CD4-positive, alpha-beta T cell treated with Interleukin-6 at 100 ng/mL for 8 hours (primary cell): ENCODE measurements around the gene COL5A1.

Source experiments
- DNase-seq: peaks from one replicate; pipeline ENCODE4 v3.0.0-alpha.2; 2020; ENCODE audit warnings: mixed read lengths, low spot score

The COL5A1 gene

DNA sequence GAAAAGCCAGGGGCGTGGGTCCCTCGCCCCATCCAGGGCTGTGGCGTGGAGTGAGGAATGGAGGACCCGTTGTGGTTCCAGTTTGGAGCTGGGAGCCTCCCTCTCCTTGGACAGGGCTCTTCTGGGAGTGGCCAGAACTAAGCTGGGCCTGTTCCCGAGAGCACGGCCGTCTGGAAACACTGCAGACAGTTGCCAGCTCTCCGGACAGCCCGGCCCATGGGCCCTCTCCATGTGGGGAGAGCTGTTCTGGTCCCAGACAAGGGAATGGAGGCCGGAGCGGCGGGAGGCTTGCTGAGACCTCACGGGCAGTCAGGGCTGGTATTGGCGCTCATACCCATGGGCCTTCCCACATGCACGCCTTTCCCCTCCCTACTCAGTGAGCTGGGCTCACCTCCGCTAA lies 193.8 kb downstream of the COL5A1 start:
- DNase-seq = no peak

DNA sequence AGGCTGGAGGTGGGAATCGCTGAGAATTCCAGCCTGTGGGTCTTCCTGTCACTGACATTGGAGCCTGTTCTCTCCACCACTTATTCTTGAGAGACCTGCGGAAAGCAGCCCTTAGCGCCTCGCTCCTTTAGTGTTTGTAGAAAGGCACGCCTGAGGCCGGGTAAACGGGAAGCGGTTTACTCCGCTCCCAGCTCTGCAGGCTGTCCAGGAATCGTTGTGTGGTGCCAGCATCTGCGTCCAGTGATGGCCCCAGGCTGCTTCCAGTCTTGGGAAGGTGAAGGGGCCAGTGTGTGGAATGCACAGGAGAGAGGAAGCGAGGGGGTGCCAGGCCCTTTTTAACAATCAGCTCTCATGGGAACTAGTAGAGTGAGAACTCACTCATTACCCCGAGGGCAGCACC lies 194.4 kb downstream of the COL5A1 start:
- DNase-seq = no peak

DNA sequence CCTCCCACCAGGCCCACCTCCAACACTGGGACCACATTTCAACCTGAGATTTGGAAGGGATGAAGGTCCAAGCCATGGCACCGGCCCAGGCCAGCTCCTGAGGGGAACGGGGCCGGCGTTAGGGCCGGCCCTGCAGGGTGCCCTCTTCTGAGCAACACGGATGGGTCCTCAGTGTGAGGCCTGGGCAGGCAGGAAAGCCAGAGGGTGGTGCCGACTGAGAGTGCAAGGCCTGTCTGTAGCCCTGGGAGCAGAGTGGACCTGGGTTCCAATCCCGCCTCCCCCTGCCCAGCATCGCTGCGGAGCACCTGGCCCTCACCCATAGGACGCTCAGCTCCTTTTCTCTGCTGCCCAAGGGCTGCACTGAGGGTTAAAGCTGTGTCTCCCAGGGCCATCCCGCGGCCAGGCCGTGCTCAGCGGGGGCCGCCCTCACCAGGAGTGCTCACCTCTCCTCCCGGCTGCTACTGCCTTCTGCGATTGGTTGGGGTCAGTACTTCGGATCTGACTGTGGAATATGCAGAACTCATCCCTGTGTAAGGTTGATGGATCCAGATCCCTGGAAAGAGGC lies 194.9 kb downstream of the COL5A1 start:
- DNase-seq = no peak

GRCh38 chr9:134837529-134837928 lies 195.9 kb downstream of the COL5A1 start:
- no peak for DNase-seq

DNA sequence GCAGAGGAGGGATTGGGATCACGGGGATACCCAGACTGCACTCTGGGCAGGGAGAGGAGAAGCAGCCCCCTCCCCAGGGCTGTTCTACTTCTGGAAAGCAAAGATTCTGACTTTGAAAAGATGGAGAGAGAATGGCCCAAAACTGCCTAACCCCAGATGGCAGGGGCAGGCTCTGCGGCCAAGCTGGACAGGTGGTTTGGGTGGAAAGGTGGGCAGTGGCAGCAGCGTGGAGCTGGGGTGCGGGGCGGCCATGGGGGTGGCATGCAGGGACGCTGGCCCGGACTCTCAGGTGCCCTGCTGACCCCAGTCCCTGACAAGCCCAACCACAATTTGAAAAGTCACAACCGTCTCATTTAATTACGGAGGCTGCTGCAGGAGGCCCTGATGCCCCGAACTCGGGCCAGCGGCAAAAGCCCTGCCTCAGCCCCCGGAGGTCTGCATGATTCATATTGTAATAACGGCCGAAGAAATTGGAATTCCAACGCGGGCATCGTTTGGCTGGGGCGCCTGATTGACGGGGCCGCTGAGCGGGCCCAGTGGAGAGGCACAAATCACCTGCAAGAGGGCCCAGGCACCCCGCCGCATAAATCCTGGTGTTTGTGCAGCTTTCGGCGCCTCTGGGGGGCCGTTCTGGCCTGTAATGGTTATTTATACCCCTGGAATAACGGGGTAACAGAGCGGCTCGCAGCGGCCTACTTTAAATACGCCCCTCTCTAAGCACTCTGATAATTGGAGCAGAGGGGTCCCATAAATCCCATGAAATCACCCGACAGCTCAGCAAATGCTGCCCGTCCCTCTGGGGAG lies 197.2 kb downstream of the COL5A1 start:
- no peak for DNase-seq

DNA sequence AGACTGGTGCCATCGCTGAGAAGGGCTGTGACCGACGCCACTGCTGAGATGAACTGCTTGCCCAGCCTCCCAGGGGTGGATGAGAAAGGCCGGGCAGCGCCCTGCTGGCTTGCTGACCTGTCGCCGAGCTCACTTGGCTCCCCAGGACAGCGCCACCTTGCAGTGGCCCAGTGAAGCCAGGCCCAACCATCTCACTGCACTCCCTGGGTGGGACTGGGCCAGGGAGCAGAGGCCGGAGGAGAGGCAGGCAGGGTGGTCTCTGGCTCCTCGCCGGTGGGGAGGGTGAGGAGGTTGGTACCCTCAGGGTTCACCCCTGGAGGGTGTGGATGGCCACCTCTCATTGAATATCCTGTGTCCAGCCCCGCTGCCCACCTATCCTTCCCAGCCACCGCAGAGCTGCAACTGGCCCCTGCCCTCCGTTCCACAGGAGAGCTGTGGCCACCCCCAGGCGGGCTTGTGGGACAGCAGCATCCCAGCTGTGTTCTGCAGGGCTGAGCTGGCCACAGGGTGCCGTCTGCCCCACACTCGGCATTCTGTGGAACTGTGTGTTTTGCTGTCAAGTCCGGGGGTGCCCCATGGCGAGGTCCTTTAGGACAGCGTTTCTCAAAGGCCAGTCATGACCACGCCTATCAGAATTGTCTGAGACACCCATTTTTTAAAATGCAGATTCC lies 198.0 kb downstream of the COL5A1 start:
- DNase-seq = no peak

- DNase-seq = no peak
Measured at GRCh38 chr9:134840511-134840910, 198.9 kb downstream of the COL5A1 start.

GRCh38 chr9:134841180-134841904 lies 199.7 kb downstream of the COL5A1 start:
- DNase-seq = no peak

- DNase-seq = no peak
Measured at GRCh38 chr9:134842321-134842720, 200.7 kb downstream of the COL5A1 start.

DNA sequence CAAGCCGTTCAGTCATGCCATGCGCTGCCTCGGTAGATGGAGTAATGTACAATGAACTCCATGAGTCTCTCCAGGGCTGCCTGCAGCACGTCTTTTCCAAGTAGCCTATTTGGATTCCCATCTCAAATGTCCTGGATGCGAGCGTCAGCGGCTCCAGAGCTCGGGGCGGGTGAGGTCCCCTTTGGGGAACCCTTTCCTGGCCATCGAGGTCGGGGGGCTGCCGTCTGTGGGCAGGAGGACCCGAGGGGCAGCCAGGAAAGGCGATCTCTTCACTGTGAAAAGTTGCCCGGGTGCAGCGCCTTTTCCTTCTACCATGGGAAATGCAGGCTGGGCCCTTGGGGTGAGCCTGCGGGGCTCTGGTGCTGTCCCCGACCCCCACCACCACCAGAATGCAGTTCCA lies 202.1 kb downstream of the COL5A1 start:
- DNase-seq = no peak

DNA sequence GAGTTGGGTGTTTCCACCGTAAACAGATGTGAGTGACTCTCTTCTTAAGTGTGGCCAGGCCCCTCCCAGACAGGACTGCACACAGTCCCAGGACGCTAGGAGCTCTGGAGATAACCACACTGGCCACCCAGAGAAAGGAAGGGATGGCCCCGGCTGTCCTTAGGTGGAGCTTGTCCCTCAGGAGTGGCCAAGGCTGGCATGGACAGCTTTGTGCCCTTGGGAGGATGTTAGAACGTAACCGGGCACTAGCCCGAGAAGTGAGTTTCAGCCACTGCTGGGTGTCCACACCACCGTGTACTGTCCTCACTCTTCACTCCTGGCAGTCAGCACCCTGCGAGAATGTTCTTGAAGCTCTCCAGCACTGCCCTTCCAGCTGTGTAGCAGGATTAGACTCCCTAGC lies 203.2 kb downstream of the COL5A1 start:
- no peak for DNase-seq

GRCh38 chr9:134846187-134846586 lies 204.6 kb downstream of the COL5A1 start:
- no peak for DNase-seq

DNA sequence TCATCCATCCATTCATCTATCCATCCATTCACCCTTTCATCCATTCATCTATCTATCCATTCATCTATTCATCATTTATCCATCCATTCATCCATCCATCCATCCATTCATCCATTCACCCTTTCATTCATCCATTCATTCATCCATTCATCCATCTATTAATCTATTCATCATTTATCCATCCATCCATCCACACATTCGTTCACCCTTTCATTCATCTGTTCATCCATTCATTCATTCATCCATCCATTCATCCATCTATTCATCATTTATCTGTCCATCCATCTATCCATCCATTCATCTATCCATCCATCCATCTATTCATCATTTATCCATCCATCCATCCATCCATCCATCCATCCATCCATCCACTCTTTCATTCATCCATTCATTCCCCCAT lies 205.1 kb downstream of the COL5A1 start:
- no peak for DNase-seq

DNA sequence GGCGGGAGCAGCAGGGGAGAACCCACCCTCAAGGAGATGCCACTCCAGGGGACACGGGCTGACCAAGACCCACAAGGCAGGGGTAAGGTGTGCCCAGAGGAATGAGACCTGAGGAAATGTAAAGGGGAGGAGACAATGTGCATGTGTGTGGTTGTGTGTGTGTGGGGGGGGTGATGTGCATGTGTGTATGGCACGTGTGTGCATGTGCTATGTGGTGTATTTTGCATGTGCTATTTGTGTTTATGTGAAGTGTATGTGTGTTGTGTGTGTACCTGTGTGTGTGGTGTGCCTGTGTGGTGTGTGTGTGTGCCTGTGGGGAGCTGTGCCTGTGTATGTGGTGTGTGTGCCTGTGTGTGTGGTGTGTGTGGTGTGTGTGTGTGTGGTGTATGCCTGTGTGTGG lies 205.5 kb downstream of the COL5A1 start:
- no peak for DNase-seq

GRCh38 chr9:134847752-134848432 lies 206.3 kb downstream of the COL5A1 start:
- no peak for DNase-seq

GRCh38 chr9:134848504-134848903 lies 206.9 kb downstream of the COL5A1 start:
- no peak for DNase-seq

- DNase-seq = no peak
Measured at GRCh38 chr9:134850611-134851010, 209.0 kb downstream of the COL5A1 start.

GRCh38 chr9:134851020-134851419 lies 209.4 kb downstream of the COL5A1 start:
- no peak for DNase-seq

DNA sequence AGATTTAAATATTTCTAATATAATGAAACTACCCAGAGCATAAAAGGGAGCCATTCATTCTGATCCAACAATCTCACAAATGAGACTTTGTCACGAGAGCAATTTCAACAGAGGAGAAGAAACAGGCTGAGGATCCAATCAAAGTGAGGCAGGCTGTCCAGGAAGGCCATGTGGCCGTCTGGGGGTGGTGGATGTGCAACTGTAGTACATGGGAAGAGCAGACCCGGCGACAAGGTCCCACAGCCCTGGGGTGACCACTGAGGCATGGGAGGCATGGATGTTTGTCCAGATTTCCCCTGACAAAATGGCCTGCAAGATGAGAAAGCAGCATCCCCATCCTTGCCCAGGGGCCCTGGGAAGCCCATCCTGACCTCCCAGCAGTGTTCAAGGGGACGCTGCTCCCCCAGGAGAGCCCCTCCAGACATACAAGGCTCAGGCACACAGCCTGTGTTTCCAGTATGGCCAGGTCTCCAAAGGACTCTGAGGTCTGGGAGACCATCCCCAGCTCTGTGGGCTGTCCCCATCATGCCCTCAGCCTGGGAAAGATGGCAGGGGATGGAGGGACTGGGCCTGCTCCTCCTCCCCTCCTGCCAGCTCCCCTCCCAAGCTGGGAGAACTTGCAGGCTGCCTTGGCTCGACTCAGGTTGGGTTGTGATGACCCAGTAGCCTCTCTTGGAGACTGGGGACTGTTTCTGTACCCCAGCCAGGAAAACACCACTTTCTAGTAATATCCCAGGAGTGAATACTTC lies 211.5 kb downstream of the COL5A1 start:
- no peak for DNase-seq

DNA sequence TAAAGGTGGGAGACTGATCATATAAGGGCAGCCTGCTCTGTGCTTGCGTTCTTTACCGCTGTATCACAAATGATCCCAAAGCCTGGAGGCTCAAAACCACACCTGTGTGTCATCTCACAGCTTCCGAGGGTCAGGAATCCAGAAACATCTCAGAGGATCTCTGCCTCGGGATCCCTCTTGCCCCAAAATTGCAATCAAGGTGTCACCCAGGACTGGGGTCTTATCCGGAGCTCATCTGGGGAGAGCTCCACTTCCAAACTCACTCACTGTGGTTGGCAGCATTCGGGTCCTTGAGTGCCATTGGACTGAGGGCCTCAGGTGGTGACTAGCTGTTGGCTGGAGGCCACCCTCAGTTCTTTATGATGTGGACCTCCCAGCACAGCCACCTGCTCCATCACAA lies 212.3 kb downstream of the COL5A1 start:
- DNase-seq = no peak

GRCh38 chr9:134854541-134854981 lies 213.0 kb downstream of the COL5A1 start:
- DNase-seq = no peak
